ENCODE results near the gene ETV3L. TPM values are rescaled to one million over a fixed set of nuclear protein-coding genes. Genes with fewer than 3 reads are reported as not detected.

Gene ETV3L
- total RNA-seq, 1 experiment from 2014 or later, result not detected

GRCh38 chr1:157144509-157144908 is 44.9 kb upstream of the ETV3L start:
- peaks cover 0 to 5% of the 10 kb centered on the region in 2 experiments; a peak in 2 of 4 replicates for H3K4me1 ChIP-seq (ENCODE audit: control insufficient read depth in 1 of 2, insufficient read depth in 2 of 2, low read length in 2 of 2)
- ChIA-PET POLR2A (no interaction called here), RAD21 (ENCODE audit: low non-redundant PET in 1 of 2, low total read pairs in 2 of 2, uncharacterized antibody in 2 of 2, unreplicated experiment in 2 of 2) (no interaction called here), CTCF (interaction anchor here (1.0 kb wide), 1 partner anchor 54 kb away, joined by 3 read pairs; no protein-coding TSS in a partner anchor)
- H4K20me1 ChIP-seq (ENCODE audit: insufficient read depth), result no peaks in the 10 kb centered on the region
- H3K4me3 ChIP-seq (replicated peaks in 1 of 2; ENCODE audit: low read depth in 1 of 2, low read length in 2 of 2), result no peak overlapping the region
- no peaks in the 10 kb centered on the region for H3K9me3 ChIP-seq (ENCODE audit: control insufficient read depth in 1 of 2, insufficient read depth in 1 of 2, low read depth in 1 of 2, low read length in 2 of 2)
- H3K27me3 ChIP-seq (ENCODE audit: insufficient read depth, low read length), result no peaks in the 10 kb centered on the region
- H2AFZ ChIP-seq (ENCODE audit: low read depth, low read length, poor library complexity, severe bottlenecking), result no peak overlapping the region
- DNase-seq (ENCODE audit: low read depth, low spot score) (no peak), ATAC-seq (no peak)
- H3K27ac ChIP-seq (ENCODE audit: low read depth, low read length), result no peak overlapping the region
- H3K36me3 ChIP-seq (ENCODE audit: control insufficient read depth in 1 of 2, insufficient read depth in 2 of 2, low read length in 2 of 2), result no peaks in the 10 kb centered on the region
- BruUV-seq (replicated peaks), result no TSS peak
- no peak overlapping the region for H3K9ac ChIP-seq (ENCODE audit: low read length)
- TF ChIP-seq CBX3 (IDR thresholded peaks at IDR 0.05; ENCODE audit: low read depth), result no peak
- no peak for TF ChIP-seq YY1 (IDR thresholded peaks at IDR 0.05; ENCODE audit: extremely low read depth, insufficient replicate concordance, low read depth, low read length)
- TF ChIP-seq FOSL1 (IDR thresholded peaks at IDR 0.05; ENCODE audit: low read depth), result no peak
- no peak for TF ChIP-seq POLR2AphosphoS5 (IDR thresholded peaks at IDR 0.05; ENCODE audit: low read depth, low read length)
- TF ChIP-seq EGR1 (IDR thresholded peaks at IDR 0.05; ENCODE audit: low read depth), result no peak
- no peak for TF ChIP-seq SIN3A (IDR thresholded peaks at IDR 0.05; ENCODE audit: low read depth)
- no peak for TF ChIP-seq EZH2 (IDR thresholded peaks at IDR 0.05)
- TF ChIP-seq SP1 (IDR thresholded peaks at IDR 0.05; ENCODE audit: low read depth), result no peak
- no peak for TF ChIP-seq ZFX (IDR thresholded peaks at IDR 0.05)
- no peak overlapping the region for H3K4me2 ChIP-seq (ENCODE audit: low read length)
- H3K9me2 ChIP-seq (ENCODE audit: insufficient read depth), result no peaks in the 10 kb centered on the region
- H3K79me2 ChIP-seq (ENCODE audit: insufficient read depth, low read length), result no peaks in the 10 kb centered on the region
- intact Hi-C loops (cut with micrococcal nuclease), result no loop called here

- POLR2A ChIA-PET, result no interaction called here
These were observed 43.3 kb upstream of the ETV3L start for GRCh38 chr1:157142765-157143423.

More at GRCh38 chr1:157142765-157143423, 43.3 kb upstream of the ETV3L start:
- Histone ChIP-seq H3K4me1 (ENCODE audit: control insufficient read depth in 1 of 2, insufficient read depth in 2 of 2, low read length in 2 of 2) (peaks cover 3 to 11% of the 10 kb centered on the region in 2 experiments; a peak in 2 of 4 replicates), H3K79me2 (ENCODE audit: insufficient read depth, low read length) (peaks cover under 1% of the 10 kb centered on the region; the same call in 1 of the 2 replicates), H3K9me2 (ENCODE audit: insufficient read depth) (no peaks in the 10 kb centered on the region), H3K27ac (ENCODE audit: low read depth, low read length) (no peak overlapping the region), H3K36me3 (ENCODE audit: control insufficient read depth in 1 of 2, insufficient read depth in 2 of 2, low read length in 2 of 2) (no peaks in the 10 kb centered on the region), H3K9me3 (ENCODE audit: control insufficient read depth in 1 of 2, insufficient read depth in 1 of 2, low read depth in 1 of 2, low read length in 2 of 2) (no peaks in the 10 kb centered on the region), H3K4me3 (replicated peaks in 1 of 2; ENCODE audit: low read depth in 1 of 2, low read length in 2 of 2) (no peak overlapping the region), H4K20me1 (ENCODE audit: insufficient read depth) (no peaks in the 10 kb centered on the region), H3K4me2 (ENCODE audit: low read length) (no peak overlapping the region), H3K9ac (ENCODE audit: low read length) (no peak overlapping the region), H3K27me3 (ENCODE audit: insufficient read depth, low read length) (no peaks in the 10 kb centered on the region), H2AFZ (ENCODE audit: low read depth, low read length, poor library complexity, severe bottlenecking) (no peak overlapping the region)
- intact Hi-C loops (cut with micrococcal nuclease), result no loop called here
- ChIA-PET RAD21 (ENCODE audit: low non-redundant PET in 1 of 2, low total read pairs in 2 of 2, uncharacterized antibody in 2 of 2, unreplicated experiment in 2 of 2) (no interaction called here), CTCF (interaction anchor here (1.8 kb wide), 1 partner anchor 13 kb away, joined by 14 read pairs; no protein-coding TSS in a partner anchor)
- BruUV-seq (replicated peaks), result no TSS peak
- no peak for ATAC-seq
- TF ChIP-seq EZH2phosphoT487 (IDR thresholded peaks at IDR 0.05; ENCODE audit: borderline replicate concordance), result no peak
- no peak for TF ChIP-seq CBX3 (IDR thresholded peaks at IDR 0.05; ENCODE audit: low read depth)
- TF ChIP-seq SIN3A (IDR thresholded peaks at IDR 0.05; ENCODE audit: low read depth), result no peak
- TF ChIP-seq POLR2A (IDR thresholded peaks at IDR 0.05; ENCODE audit: borderline replicate concordance, extremely low read depth, insufficient read depth, insufficient read length), result no peak
- no peak for TF ChIP-seq ZNF274 (IDR thresholded peaks at IDR 0.05; ENCODE audit: low read depth, low read length)
- TF ChIP-seq, protein P1, sequence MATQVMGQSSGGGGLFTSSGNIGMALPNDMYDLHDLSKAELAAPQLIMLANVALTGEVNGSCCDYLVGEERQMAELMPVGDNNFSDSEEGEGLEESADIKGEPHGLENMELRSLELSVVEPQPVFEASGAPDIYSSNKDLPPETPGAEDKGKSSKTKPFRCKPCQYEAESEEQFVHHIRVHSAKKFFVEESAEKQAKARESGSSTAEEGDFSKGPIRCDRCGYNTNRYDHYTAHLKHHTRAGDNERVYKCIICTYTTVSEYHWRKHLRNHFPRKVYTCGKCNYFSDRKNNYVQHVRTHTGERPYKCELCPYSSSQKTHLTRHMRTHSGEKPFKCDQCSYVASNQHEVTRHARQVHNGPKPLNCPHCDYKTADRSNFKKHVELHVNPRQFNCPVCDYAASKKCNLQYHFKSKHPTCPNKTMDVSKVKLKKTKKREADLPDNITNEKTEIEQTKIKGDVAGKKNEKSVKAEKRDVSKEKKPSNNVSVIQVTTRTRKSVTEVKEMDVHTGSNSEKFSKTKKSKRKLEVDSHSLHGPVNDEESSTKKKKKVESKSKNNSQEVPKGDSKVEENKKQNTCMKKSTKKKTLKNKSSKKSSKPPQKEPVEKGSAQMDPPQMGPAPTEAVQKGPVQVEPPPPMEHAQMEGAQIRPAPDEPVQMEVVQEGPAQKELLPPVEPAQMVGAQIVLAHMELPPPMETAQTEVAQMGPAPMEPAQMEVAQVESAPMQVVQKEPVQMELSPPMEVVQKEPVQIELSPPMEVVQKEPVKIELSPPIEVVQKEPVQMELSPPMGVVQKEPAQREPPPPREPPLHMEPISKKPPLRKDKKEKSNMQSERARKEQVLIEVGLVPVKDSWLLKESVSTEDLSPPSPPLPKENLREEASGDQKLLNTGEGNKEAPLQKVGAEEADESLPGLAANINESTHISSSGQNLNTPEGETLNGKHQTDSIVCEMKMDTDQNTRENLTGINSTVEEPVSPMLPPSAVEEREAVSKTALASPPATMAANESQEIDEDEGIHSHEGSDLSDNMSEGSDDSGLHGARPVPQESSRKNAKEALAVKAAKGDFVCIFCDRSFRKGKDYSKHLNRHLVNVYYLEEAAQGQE (IDR thresholded peaks at IDR 0.05; ENCODE audit: low read depth), result no peak
- TF ChIP-seq ATF3 (IDR thresholded peaks at IDR 0.05), result no peak
- TF ChIP-seq JUND (IDR thresholded peaks at IDR 0.05), result no peak
- TF ChIP-seq POLR2AphosphoS5 (IDR thresholded peaks at IDR 0.05; ENCODE audit: low read depth, low read length), result no peak
- TF ChIP-seq EGR1 (IDR thresholded peaks at IDR 0.05; ENCODE audit: low read depth), result no peak
- no peak for TF ChIP-seq MAX (IDR thresholded peaks at IDR 0.05)
- TF ChIP-seq SRF (IDR thresholded peaks at IDR 0.05; ENCODE audit: low read depth), result no peak
- TF ChIP-seq EZH2 (IDR thresholded peaks at IDR 0.05), result no peak
- no peak for TF ChIP-seq CEBPB (IDR thresholded peaks at IDR 0.05; ENCODE audit: low read depth)
- DNase-seq (ENCODE audit: low read depth, low spot score), result no peak

All from HCT116 (cell line).